Panc1 (cell line): Measurements from ENCODE around the gene SCAF11. TPM values are rescaled to one million over a fixed set of nuclear protein-coding genes. Genes with fewer than 3 reads are reported as not detected.

Experiments
- ATAC-seq: fragments of 200-7000 bp; cut with Tn5 transposase; 2 replicates; pipeline ENCODE4 v1.9.1; 2020; ENCODE audit warnings: mild to moderate bottlenecking, moderate library complexity
- BruUV-seq: library from RNA; stranded (reverse); fragments of 400-500 nt; replicated peaks from 2 replicates; lab custom pipeline; 2021; lab: Mats Ljungman, UMichigan
- CTCF ChIA-PET: fragments of 300-600 bp; sonication (Branson Sonifier 250); formaldehyde crosslinking; loops from one replicate; lab custom pipeline; 2022; ENCODE audit warnings: antibody characterized with exemption; lab: Charles Lee
- POLR2A ChIA-PET: fragments of 300-600 bp; sonication (Branson Sonifier 250); formaldehyde crosslinking; loops from one replicate; lab custom pipeline; 2022; ENCODE audit warnings: antibody characterized with exemption; lab: Charles Lee
- DNase-seq: peaks from one replicate; pipeline ENCODE4 v3.0.0-alpha.2; 2010; ENCODE audit warnings: low read depth, low spot score
- H3K27ac ChIP-seq: 2 replicates; pipeline ENCODE4 v1.5.1; 2011; ENCODE audit warnings: mild to moderate bottlenecking, low read length, inconsistent platforms
- H3K27me3 ChIP-seq: fragments of 200-500 bp; sonication (Bioruptor generic); 2 replicates; pipeline ENCODE4 v1.6.0; 2014; ENCODE audit warnings: low read length, inconsistent platforms; ENCODE audit not compliant: control insufficient read depth, insufficient read depth
- H3K36me3 ChIP-seq: fragments of 200-500 bp; sonication (Bioruptor generic); 2 replicates; pipeline ENCODE4 v1.5.1; 2014; ENCODE audit warnings: inconsistent platforms, mild to moderate bottlenecking, low read length, moderate library complexity; ENCODE audit not compliant: control insufficient read depth, insufficient read depth
- H3K4me1 ChIP-seq: 2 replicates; pipeline ENCODE4 v1.5.1; 2011; ENCODE audit warnings: inconsistent platforms, mild to moderate bottlenecking, low read length, moderate library complexity; ENCODE audit not compliant: control insufficient read depth, insufficient read depth
- H3K4me3 ChIP-seq, 2 experiments: 2 replicates each; pipeline ENCODE4 v1.5.1; 2011 to 2012; ENCODE audit warnings: low read depth in 2 of 2, low read length in 2 of 2, mild to moderate bottlenecking in 2 of 2, inconsistent platforms in 1 of 2, moderate library complexity in 1 of 2
- H3K9me3 ChIP-seq: fragments of 200-500 bp; sonication (Bioruptor generic); 2 replicates; pipeline ENCODE4 v1.5.1; 2014; ENCODE audit warnings: low read depth, mild to moderate bottlenecking, inconsistent platforms, low read length, moderate library complexity; ENCODE audit not compliant: control insufficient read depth, insufficient read depth
- CTCF ChIP-seq: fragments of 450-650 bp; IDR thresholded peaks from 2 replicates; pipeline ENCODE4 v1.5.1; 2017; ENCODE audit warnings: mild to moderate bottlenecking
- POLR2AphosphoS5 ChIP-seq: IDR thresholded peaks from 2 replicates; pipeline ENCODE4 v1.6.1; 2012; ENCODE audit warnings: mild to moderate bottlenecking, low read depth, low read length, moderate library complexity
- REST ChIP-seq, 2 experiments: IDR thresholded peaks; 2 replicates each; pipeline ENCODE4 v1.6.1; 2011 to 2012; ENCODE audit warnings: low read depth in 2 of 2, control low read depth in 1 of 2, low read length in 1 of 2, mild to moderate bottlenecking in 1 of 2, moderate library complexity in 1 of 2; ENCODE audit not compliant: insufficient read depth in 1 of 2
- SIN3A ChIP-seq: IDR thresholded peaks from 2 replicates; pipeline ENCODE4 v1.6.1; 2012; ENCODE audit warnings: low read depth, mild to moderate bottlenecking, low read length, moderate library complexity, borderline replicate concordance; ENCODE audit not compliant: insufficient read depth
- TCF7L2 ChIP-seq: IDR thresholded peaks from 2 replicates; pipeline ENCODE4 v1.6.1; 2011; ENCODE audit warnings: mild to moderate bottlenecking, low read depth, low read length, inconsistent platforms
- in situ Hi-C: cut with HindIII; loops from 2 replicates; pipeline ENCODE4 v1.10.0; 2016; ENCODE audit warnings: low sequenced_read_pairs, low pct_unique_long_range_greater_than_20kb
- intact Hi-C: fragments of 100-400 bp; cut with micrococcal nuclease; formaldehyde crosslinking; loops from one replicate; pipeline ENCODE4 v1.10.0; 2022; ENCODE audit not compliant: unreplicated experiment
- total RNA-seq: library from RNA; stranded (reverse); gene quantifications from one replicate; pipeline ENCODE4 v1.2.1, GENCODE V29; 2021; ENCODE audit not compliant: unreplicated experiment

Gene SCAF11
- total RNA-seq, 1 experiment from 2014 or later = 98.3 TPM

- H3K4me3 ChIP-seq = no peak overlapping the region
- ChIA-PET POLR2A (no interaction called here), CTCF (no interaction called here)
- H3K9me3 ChIP-seq = no peaks in the 10 kb centered on the region
- DNase-seq (no peak), ATAC-seq (no peak)
- BruUV-seq = no TSS peak
- H3K27ac ChIP-seq = no peak overlapping the region
- no peak for TF ChIP-seq POLR2AphosphoS5
- no peak for TF ChIP-seq TCF7L2
- TF ChIP-seq SIN3A = no peak
- peaks cover 16% of the 10 kb centered on the region for H3K4me1 ChIP-seq
- intact Hi-C loops (no loop called here), in situ Hi-C loops (no loop called here)
- no peaks in the 10 kb centered on the region for H3K27me3 ChIP-seq
- no peaks in the 10 kb centered on the region; the same call in 1 of the 2 replicates for H3K36me3 ChIP-seq
Measured at GRCh38 chr12:45978108-45978507, 12.3 kb downstream of the SCAF11 start.

- TF ChIP-seq POLR2AphosphoS5 = no peak
- no peak for TF ChIP-seq CTCF
- TF ChIP-seq SIN3A = no peak
- TF ChIP-seq TCF7L2 = no peak
- TF ChIP-seq REST (IDR thresholded peaks at IDR 0.05; ENCODE audit: insufficient read depth in 1 of 2, low read depth in 2 of 2, low read length in 1 of 2) = no peak
- intact Hi-C loops = no loop called here
- in situ Hi-C loops = no loop called here
- Histone ChIP-seq H3K4me1 (peaks cover 16% of the 10 kb centered on the region), H3K27me3 (no peaks in the 10 kb centered on the region), H3K4me3 (no peak overlapping the region), H3K36me3 (no peaks in the 10 kb centered on the region; the same call in 1 of the 2 replicates), H3K9me3 (no peaks in the 10 kb centered on the region), H3K27ac (no peak overlapping the region)
- BruUV-seq = no TSS peak
- POLR2A ChIA-PET = no interaction called here
- DNase-seq (no peak), ATAC-seq (no peak)
- CTCF ChIA-PET = no interaction called here
Measured at GRCh38 chr12:45977620-45978019, 12.8 kb downstream of the SCAF11 start.

GRCh38 chr12:45975506-45975905 lies 14.9 kb downstream of the SCAF11 start:
- in situ Hi-C loops = no loop called here
- Histone ChIP-seq H3K27ac (no peak overlapping the region), H3K27me3 (no peaks in the 10 kb centered on the region), H3K4me1 (peaks cover 16% of the 10 kb centered on the region), H3K4me3 (no peak overlapping the region), H3K36me3 (no peaks in the 10 kb centered on the region; the same call in 1 of the 2 replicates), H3K9me3 (no peaks in the 10 kb centered on the region)
- BruUV-seq = no TSS peak
- intact Hi-C loops = no loop called here
- DNase-seq (no peak), ATAC-seq (no peak)
- POLR2A ChIA-PET = no interaction called here
- CTCF ChIA-PET = no interaction called here
- TF ChIP-seq CTCF = no peak
- no peak for TF ChIP-seq REST (IDR thresholded peaks at IDR 0.05; ENCODE audit: insufficient read depth in 1 of 2, low read depth in 2 of 2, low read length in 1 of 2)
- no peak for TF ChIP-seq POLR2AphosphoS5
- TF ChIP-seq SIN3A = no peak
- TF ChIP-seq TCF7L2 = no peak
